ENCODE data around the gene KRTAP2-4.

DNA sequence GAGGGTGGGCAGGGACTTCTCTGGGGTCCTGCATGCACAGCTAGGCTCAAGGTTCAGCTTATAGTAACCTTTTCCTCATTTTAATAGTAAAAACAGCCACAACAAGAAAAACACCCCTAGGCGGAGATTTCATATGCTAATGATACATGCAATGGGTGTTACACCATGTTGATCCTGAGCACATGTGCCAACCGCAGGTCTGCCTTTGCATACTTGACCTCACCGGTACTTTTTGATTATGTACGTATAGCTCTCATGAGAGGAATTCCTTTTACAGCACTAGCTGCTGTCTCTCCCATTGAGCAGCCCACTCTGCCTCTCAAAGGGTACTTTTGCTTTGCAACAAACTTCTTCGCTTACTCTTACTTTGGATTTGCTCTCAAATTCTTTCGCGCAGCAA is 30.4 kb upstream of the KRTAP2-4 start:
- TF ChIP-seq POLR2A (IDR thresholded peaks at IDR 0.05; ENCODE audit: low read depth, low read length) (no peak), POLR2AphosphoS5 (IDR thresholded peaks at IDR 0.05; ENCODE audit: low read depth, low read length) (no peak), TAF1 (IDR thresholded peaks at IDR 0.05; ENCODE audit: low read depth, low read length) (no peak), SPI1 (IDR thresholded peaks at IDR 0.05; ENCODE audit: low read depth, low read length) (no peak), POU2F2 (IDR thresholded peaks at IDR 0.05; ENCODE audit: low read depth, low read length) (no peak), PAX5 (IDR thresholded peaks at IDR 0.05; ENCODE audit: insufficient read depth, low read length, severe bottlenecking) (no peak)
